H1 (cell line): Measurements from ENCODE around the gene FNDC1. TPM values are rescaled to one million over a fixed set of nuclear protein-coding genes. Genes with fewer than 3 reads are reported as not detected.

Experiments used
- CTCF ChIA-PET: fragments of 300-600 bp; sonication (Branson Sonifier 250); formaldehyde crosslinking; loops from one replicate; lab custom pipeline; 2021; ENCODE audit not compliant: partially characterized antibody; lab: Charles Lee
- POLR2A ChIA-PET: fragments of 300-600 bp; sonication (Branson Sonifier 250); formaldehyde crosslinking; loops from one replicate; lab custom pipeline; 2021; ENCODE audit warnings: inconsistent platforms; ENCODE audit not compliant: partially characterized antibody; lab: Charles Lee
- DNase-seq, 2 experiments: peaks; one replicate each; pipeline versions ENCODE4 v3.0.0 to v3.0.0-alpha.2; 2010 to 2022; ENCODE audit warnings: low spot score in 2 of 2, low read depth in 1 of 2, mixed read lengths in 1 of 2
- FAIRE-seq: peaks from 2 replicates; lab custom pipeline; 2011; peaks lifted over from hg19 to GRCh38; lab: Jason Lieb, UNC
- H2AFZ ChIP-seq: 2 replicates; pipeline ENCODE4 v1.8.1; 2012; ENCODE audit warnings: low read length, inconsistent platforms
- H2AK5ac ChIP-seq: 2 replicates; pipeline ENCODE4 v1.6.1; 2013; ENCODE audit warnings: low read depth, low read length
- H2BK120ac ChIP-seq: replicated peaks from 2 replicates; pipeline ENCODE3; 2013; ENCODE audit warnings: low read depth, low read length, inconsistent platforms
- H2BK12ac ChIP-seq: 2 replicates; pipeline ENCODE4 v1.6.1; 2013; ENCODE audit warnings: low read depth, low read length
- H2BK15ac ChIP-seq: 2 replicates; pipeline ENCODE4 v1.6.1; 2013; ENCODE audit warnings: low read length
- H2BK20ac ChIP-seq: 2 replicates; pipeline ENCODE4 v1.6.1; 2013; ENCODE audit warnings: low read length
- H2BK5ac ChIP-seq: 2 replicates; pipeline ENCODE4 v1.6.1; 2013; ENCODE audit warnings: low read depth, low read length
- H3K14ac ChIP-seq: 2 replicates; pipeline ENCODE4 v1.6.1; 2013; ENCODE audit warnings: inconsistent platforms; ENCODE audit not compliant: insufficient read length
- H3K18ac ChIP-seq: 2 replicates; pipeline ENCODE4 v1.6.1; 2013; ENCODE audit warnings: low read length; ENCODE audit errors: extremely low read depth
- H3K23ac ChIP-seq: 2 replicates; pipeline ENCODE4 v1.6.1; 2013; ENCODE audit warnings: inconsistent platforms; ENCODE audit not compliant: insufficient read length
- H3K23me2 ChIP-seq: 2 replicates; pipeline ENCODE4 v1.6.1; 2013; ENCODE audit warnings: low read depth, low read length
- H3K27ac ChIP-seq: 2 replicates; pipeline ENCODE4 v1.6.1; 2011; ENCODE audit warnings: low read depth, low read length, inconsistent platforms
- H3K27me3 ChIP-seq, 4 experiments: replicated peaks in 1 of 4; 1 replicate in 1 of 4; 2 replicates in 3 of 4; pipeline versions ENCODE4 v1.6.1 to v1.8.1; 2011 to 2013; ENCODE audit warnings: low read length in 3 of 4, mild to moderate bottlenecking in 3 of 4, inconsistent platforms in 2 of 4, mixed read lengths in 2 of 4, moderate library complexity in 1 of 4; ENCODE audit not compliant: control insufficient read depth in 3 of 4, insufficient read depth in 3 of 4; ENCODE audit errors: extremely low read depth in 1 of 4
- H3K36me3 ChIP-seq, 4 experiments: 2 replicates each; pipeline versions ENCODE4 v1.6.1 to v1.8.1; 2011 to 2013; ENCODE audit warnings: mild to moderate bottlenecking in 4 of 4, low read length in 3 of 4, moderate library complexity in 2 of 4, control low read depth in 1 of 4, inconsistent platforms in 1 of 4; ENCODE audit not compliant: insufficient read depth in 4 of 4, control insufficient read depth in 2 of 4
- H3K4ac ChIP-seq: replicated peaks from 2 replicates; pipeline ENCODE3; 2013; ENCODE audit warnings: low read length, low read depth, mixed read lengths, inconsistent platforms; ENCODE audit not compliant: insufficient read length
- H3K4me1 ChIP-seq, 4 experiments: replicated peaks in 1 of 4; 1 replicate in 1 of 4; 2 replicates in 3 of 4; pipeline versions ENCODE4 v1.6.1 to v1.8.1; 2011 to 2013; ENCODE audit warnings: low read length in 3 of 4, inconsistent platforms in 2 of 4, mixed read lengths in 1 of 4; ENCODE audit not compliant: insufficient read depth in 4 of 4, control insufficient read depth in 3 of 4
- H3K4me2 ChIP-seq, 2 experiments: 2 replicates each; pipeline versions ENCODE4 v1.6.1 to v1.8.1; 2011 to 2013; ENCODE audit warnings: low read depth in 2 of 2, low read length in 2 of 2, control low read depth in 1 of 2, inconsistent platforms in 1 of 2, mild to moderate bottlenecking in 1 of 2; ENCODE audit not compliant: insufficient read depth in 1 of 2
- H3K4me3 ChIP-seq, 4 experiments: fragments of 200-600, 300-600 bp in 1 of 4; sonication (generic), shearing (Covaris generic), sonication (Bioruptor Twin) in 1 of 4; 2 replicates each; pipeline versions ENCODE4 v1.5.1 to v1.8.1; 2011 to 2016; ENCODE audit warnings: low read length in 4 of 4, low read depth in 3 of 4, control low read depth in 2 of 4, inconsistent platforms in 2 of 4, mild to moderate bottlenecking in 2 of 4, mixed read lengths in 1 of 4, moderate library complexity in 1 of 4; ENCODE audit not compliant: insufficient read depth in 2 of 4; ENCODE audit errors: extremely low read depth in 1 of 4
- H3K56ac ChIP-seq: replicated peaks from 2 replicates; pipeline ENCODE3; 2013; ENCODE audit warnings: low read depth, mild to moderate bottlenecking, mixed read lengths, low read length, inconsistent platforms; ENCODE audit not compliant: insufficient read length
- H3K79me1 ChIP-seq: 2 replicates; pipeline ENCODE4 v1.6.1; 2013; ENCODE audit warnings: low read depth, low read length, control low read depth
- H3K79me2 ChIP-seq, 2 experiments: 2 replicates each; pipeline versions ENCODE4 v1.6.1 to v1.8.1; 2012 to 2013; ENCODE audit warnings: low read length in 2 of 2, mild to moderate bottlenecking in 2 of 2, inconsistent platforms in 1 of 2; ENCODE audit not compliant: insufficient read depth in 2 of 2, control insufficient read depth in 1 of 2
- H3K9ac ChIP-seq, 4 experiments: replicated peaks in 1 of 4; 1 replicate in 1 of 4; 2 replicates in 3 of 4; pipeline versions ENCODE4 v1.6.1 to v1.8.1; 2011 to 2013; ENCODE audit warnings: low read depth in 3 of 4, low read length in 3 of 4, control low read depth in 2 of 4, mild to moderate bottlenecking in 2 of 4, moderate library complexity in 2 of 4, inconsistent platforms in 1 of 4; ENCODE audit errors: extremely low read depth in 1 of 4
- H3K9me3 ChIP-seq, 2 experiments: 2 replicates each; pipeline versions ENCODE4 v1.6.1 to v1.8.1; 2012 to 2013; ENCODE audit warnings: mild to moderate bottlenecking in 2 of 2, moderate library complexity in 2 of 2, control low read depth in 1 of 2, inconsistent platforms in 1 of 2, low read depth in 1 of 2, low read length in 1 of 2, mixed read lengths in 1 of 2; ENCODE audit not compliant: insufficient read depth in 2 of 2
- H4K20me1 ChIP-seq, 2 experiments: replicated peaks in 1 of 2; 2 replicates each; pipeline versions ENCODE3 to v1.8.1; 2011 to 2013; ENCODE audit warnings: inconsistent platforms in 2 of 2, low read length in 2 of 2, mild to moderate bottlenecking in 1 of 2; ENCODE audit not compliant: insufficient read depth in 2 of 2, control insufficient read depth in 1 of 2
- H4K5ac ChIP-seq: 2 replicates; pipeline ENCODE4 v1.6.1; 2013; ENCODE audit warnings: low read length, low read depth, mixed read lengths, inconsistent platforms; ENCODE audit not compliant: insufficient read length
- H4K8ac ChIP-seq: 2 replicates; pipeline ENCODE4 v1.8.0; 2013; ENCODE audit warnings: mild to moderate bottlenecking, moderate library complexity, low read length, inconsistent platforms; ENCODE audit not compliant: insufficient read depth; ENCODE audit errors: extremely low read depth
- H4K91ac ChIP-seq: replicated peaks from 2 replicates; pipeline ENCODE3; 2013; ENCODE audit warnings: low read length, mixed read lengths, inconsistent platforms; ENCODE audit not compliant: insufficient read length
- BRCA1 ChIP-seq: IDR thresholded peaks from 2 replicates; pipeline ENCODE4 v1.6.1; 2012; ENCODE audit warnings: low read depth, low read length, improper control_type of control experiment
- CHD2 ChIP-seq: IDR thresholded peaks from 2 replicates; pipeline ENCODE4 v1.6.1; 2012; ENCODE audit warnings: low read length, improper control_type of control experiment
- TAF7 ChIP-seq: optimal IDR thresholded peaks from 2 replicates; pipeline ENCODE3; 2011; ENCODE audit warnings: low read depth, mild to moderate bottlenecking, inconsistent platforms, low read length, moderate library complexity, borderline replicate concordance
- WGBS, 2 experiments: shearing (Covaris generic) in 1 of 2; methylation state at CpG; one replicate each; pipeline versions ENCODE4 v1.1.6 to v1.1.7; 2013 to 2015; ENCODE audit warnings: low lambda C conversion rate in 2 of 2, mixed read lengths in 2 of 2, inconsistent platforms in 1 of 2, low coverage in 1 of 2, missing lambda C conversion rate in 1 of 2; ENCODE audit not compliant: insufficient replicate concordance in 2 of 2, insufficient coverage in 1 of 2, insufficient read length in 1 of 2; ENCODE audit errors: extremely low coverage in 1 of 2, missing lambda C conversion rate in 1 of 2; 5-methylcytosine and 5-hydroxymethylcytosine counted together
- polyA plus RNA-seq, 7 experiments: library from polyadenylated mRNA; depleted of rRNA in 3 of 7; stranded (reverse) in 5 of 7; unstranded in 2 of 7; fragments of >200 nt in 5 of 7; fragments of 200-250 nt in 2 of 7; gene quantifications; 1 replicate in 5 of 7; 2 replicates in 1 of 7; 4 replicates in 1 of 7; pipeline versions ENCODE4 v1.2.1 to v1.2.3, GENCODE V29; 2011 to 2013; ENCODE audit warnings: missing spikeins in 2 of 7, mixed read lengths in 2 of 7
- total RNA-seq: library from RNA; stranded (reverse); fragmentation: NEBNext Ultra II Directional; extraction: Animal tissue kit (Norgen Biotek cat#: 25700); gene quantifications from 2 replicates; pipeline ENCODE4 v1.2.1, GENCODE V29; 2021

FNDC1 gene
- total and polyA plus RNA-seq, 2 of the 8 experiments (the other 6 are each of a cell fraction or from before 2014, with no cell fraction given), result 0.06 to 0.30 TPM

DNA sequence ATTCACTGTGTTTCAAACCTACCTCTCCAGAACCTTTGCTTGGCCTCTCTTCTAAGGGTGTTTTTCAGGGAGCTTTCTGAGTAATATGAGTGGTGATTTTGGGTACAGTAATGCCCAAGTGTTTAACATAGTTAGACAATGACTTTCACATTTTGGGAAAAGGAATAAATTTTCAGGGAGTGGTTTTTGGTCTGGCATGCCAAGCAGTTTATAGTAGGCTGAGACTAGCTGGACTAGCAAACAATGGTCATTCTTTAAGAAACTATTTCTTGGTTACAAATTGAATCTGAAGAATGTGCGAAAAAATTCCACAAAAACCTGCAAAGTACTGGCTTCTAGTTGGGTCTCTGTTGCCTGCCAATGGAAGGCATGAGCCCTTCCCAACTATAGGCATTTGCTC, 15.4 kb downstream of the FNDC1 start:
- no peaks in the 10 kb centered on the region for H3K27me3 ChIP-seq
- H3K23ac ChIP-seq, result no peak overlapping the region
- no peaks in the 10 kb centered on the region for H3K36me3 ChIP-seq
- no peak overlapping the region for H3K18ac ChIP-seq
- DNase-seq (no peak), FAIRE-seq (no peak)
- H4K8ac ChIP-seq, result no peak overlapping the region
- no peak overlapping the region for H3K4me2 ChIP-seq
- ChIA-PET POLR2A (no interaction called here), CTCF (interaction anchor here (2.5 kb wide), 1 partner anchor 11 kb away, joined by 12 read pairs; no protein-coding TSS in a partner anchor)
- no peak overlapping the region for H3K4me3 ChIP-seq
- no peaks in the 10 kb centered on the region for H3K79me1 ChIP-seq
- no peaks in the 10 kb centered on the region for H3K23me2 ChIP-seq
- H3K9ac ChIP-seq, result no peak overlapping the region
- no peak overlapping the region for H2AFZ ChIP-seq
- H4K5ac ChIP-seq, result no peak overlapping the region
- no peak overlapping the region for H2BK15ac ChIP-seq
- H2BK5ac ChIP-seq, result no peak overlapping the region
- 76% methylated on average over 1 of the region's 1 CpG; no CpG with 5 or more reads in 1 of the 2 experiments for WGBS, 2 experiments
- no peak overlapping the region for H2AK5ac ChIP-seq
- TF ChIP-seq BRCA1 (no peak), CHD2 (no peak), TAF7 (no peak)
- no peaks in the 10 kb centered on the region for H4K20me1 ChIP-seq
- no peak overlapping the region for H2BK120ac ChIP-seq
- H4K91ac ChIP-seq, result no peak overlapping the region
- no peak overlapping the region for H3K27ac ChIP-seq
- H3K9me3 ChIP-seq, result peaks cover 36 to 74% of the 10 kb centered on the region in 2 experiments
- H3K14ac ChIP-seq, result no peak overlapping the region
- no peak overlapping the region for H3K4ac ChIP-seq
- no peak overlapping the region for H3K56ac ChIP-seq
- no peak overlapping the region for H2BK12ac ChIP-seq
- H3K4me1 ChIP-seq, result no peaks in the 10 kb centered on the region
- no peaks in the 10 kb centered on the region for H3K79me2 ChIP-seq
- H2BK20ac ChIP-seq, result no peak overlapping the region
